Activated T-cell treated with anti-CD3 and anti-CD28 coated beads, Interleukin-2, amount 50 U/mL, for 72 hours (primary cell): Measurements from ENCODE around the gene THRB. TPM values are rescaled to one million over a fixed set of nuclear protein-coding genes. Genes with fewer than 3 reads are reported as not detected.
"Not testable (repeated sequence)": the region's sequence is repeated elsewhere in the genome, so short reads cannot be mapped to it uniquely, and the experiment has no call there.

Source experiments
- ATAC-seq, 2 donors: fragments of 150-1000 bp; cut with Tn5 transposase; replicated peaks in 1 of 2; 2 replicates each; pipeline ENCODE4 v1.10.0; 2021; ENCODE audit warnings: moderate library complexity in 2 of 2, mild to moderate bottlenecking in 1 of 2
- DNase-seq, 2 donors: peaks; one replicate each; pipeline ENCODE4 v3.0.0; 2021 to 2022; ENCODE audit warnings: mixed read lengths in 1 of 2
- H3K27ac Mint-ChIP-seq: one replicate; pipeline ENCODE4 v1.8.0; 2022; ENCODE audit warnings: mild to moderate bottlenecking, moderate library complexity, mixed read lengths
- H3K27me3 Mint-ChIP-seq: one replicate; pipeline ENCODE4 v1.8.0; 2022; ENCODE audit warnings: low read depth, mixed read lengths
- H3K36me3 Mint-ChIP-seq, 2 donors: one replicate each; pipeline ENCODE4 v1.8.0; 2022; ENCODE audit warnings: mixed read lengths in 2 of 2, mild to moderate bottlenecking in 1 of 2; ENCODE audit not compliant: insufficient read depth in 2 of 2
- H3K4me1 Mint-ChIP-seq: one replicate; pipeline ENCODE4 v1.8.0; 2022; ENCODE audit warnings: low read depth, mixed read lengths
- H3K4me3 Mint-ChIP-seq, 2 donors: one replicate each; pipeline ENCODE4 v1.8.0; 2022; ENCODE audit warnings: mild to moderate bottlenecking in 2 of 2, mixed read lengths in 2 of 2, moderate library complexity in 2 of 2
- H3K9me3 Mint-ChIP-seq, 2 donors: one replicate each; pipeline ENCODE4 v1.8.0; 2022; ENCODE audit warnings: mixed read lengths in 2 of 2
- total RNA-seq, 2 donors: library from RNA; stranded (reverse); gene quantifications; one replicate each; pipeline ENCODE4 v1.2.3, GENCODE V29; 2022

THRB gene
- total RNA-seq, 2 donors from 2014 or later = not detected

DNA sequence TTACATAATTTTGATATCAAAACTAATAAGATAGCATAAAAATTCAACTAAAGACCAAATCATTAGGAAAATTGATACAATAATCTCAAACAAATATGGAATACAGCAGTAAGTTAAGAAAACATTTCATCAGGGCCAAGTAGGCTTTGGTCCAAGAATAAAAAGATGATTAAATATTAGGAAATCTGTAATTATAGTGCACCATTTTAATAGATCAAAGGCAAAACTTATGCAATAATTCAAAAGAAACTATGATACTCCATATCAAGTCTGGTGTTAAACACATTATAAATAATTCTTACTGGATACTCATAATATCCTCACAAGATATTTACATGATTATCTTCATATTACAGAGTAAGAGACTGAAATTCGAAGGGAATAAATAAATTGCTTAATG, 51.2 kb downstream of the THRB start:
- ATAC-seq = no peak
- Mint-ChIP-seq H3K27me3 (no peaks in the 10 kb centered on the region), H3K27ac (no peak overlapping the region), H3K36me3 (no peaks in the 10 kb centered on the region), H3K4me1 (no peaks in the 10 kb centered on the region), H3K4me3 (no peak overlapping the region), H3K9me3 (peaks cover 0 to 1% of the 10 kb centered on the region in 2 donors)
- no peak for DNase-seq

- no peak for DNase-seq
- H3K4me3 Mint-ChIP-seq = no peak overlapping the region
- ATAC-seq = no peak
- no peak overlapping the region for H3K27ac Mint-ChIP-seq
- H3K4me1 Mint-ChIP-seq = no peaks in the 10 kb centered on the region
- no peaks in the 10 kb centered on the region for H3K36me3 Mint-ChIP-seq
- H3K27me3 Mint-ChIP-seq = no peaks in the 10 kb centered on the region
- peaks cover 0 to 1% of the 10 kb centered on the region in 2 donors for H3K9me3 Mint-ChIP-seq
Observed at GRCh38 chr3:24440760-24441464, 53.7 kb downstream of the THRB start.

GRCh38 chr3:24439021-24439420, 55.6 kb downstream of the THRB start:
- H3K9me3 Mint-ChIP-seq = peaks cover 0 to 6% of the 10 kb centered on the region in 2 donors

GRCh38 chr3:24437326-24437725, 57.3 kb downstream of the THRB start:
- Mint-ChIP-seq H3K4me3 (no peak overlapping the region), H3K27me3 (peaks cover 8% of the 10 kb centered on the region), H3K27ac (no peak overlapping the region), H3K4me1 (no peaks in the 10 kb centered on the region), H3K9me3 (peaks cover 0 to 6% of the 10 kb centered on the region in 2 donors), H3K36me3 (no peaks in the 10 kb centered on the region)
- ATAC-seq (no peak), DNase-seq (no peak)

More at GRCh38 chr3:24439021-24439420, 55.6 kb downstream of the THRB start:
- Mint-ChIP-seq H3K4me1 (no peaks in the 10 kb centered on the region), H3K27ac (no peak overlapping the region), H3K4me3 (no peak overlapping the region), H3K27me3 (peaks cover 8% of the 10 kb centered on the region), H3K36me3 (no peaks in the 10 kb centered on the region)
- no peak for DNase-seq
- no peak for ATAC-seq

GRCh38 chr3:24435584-24435983, 59.1 kb downstream of the THRB start:
- ATAC-seq = no peak
- Mint-ChIP-seq H3K9me3 (peaks cover 0 to 6% of the 10 kb centered on the region in 2 donors), H3K27me3 (peaks cover 8% of the 10 kb centered on the region), H3K4me3 (no peak overlapping the region), H3K36me3 (no peaks in the 10 kb centered on the region), H3K4me1 (no peaks in the 10 kb centered on the region), H3K27ac (no peak overlapping the region)
- no peak for DNase-seq

DNA sequence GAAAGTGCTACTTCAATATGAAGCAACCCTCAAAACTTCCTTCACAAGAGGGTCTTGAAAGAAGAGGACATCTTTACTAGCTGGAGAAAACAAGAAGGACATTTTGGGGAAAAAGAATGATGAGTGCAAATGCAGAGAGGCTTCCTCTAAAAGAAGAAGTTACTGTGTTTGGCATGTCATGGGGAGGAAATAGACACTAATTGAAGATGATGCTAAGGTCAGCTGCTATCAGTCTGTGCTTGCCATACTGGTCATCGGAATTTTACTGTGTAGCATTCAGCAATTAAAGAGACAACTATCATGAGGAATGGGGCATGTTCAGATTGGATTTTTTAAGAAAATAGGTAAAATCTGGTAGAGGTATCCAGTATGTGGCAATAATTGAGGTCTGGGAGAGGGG, 60.0 kb downstream of the THRB start:
- H3K27ac Mint-ChIP-seq = no peak overlapping the region
- no peak overlapping the region for H3K4me3 Mint-ChIP-seq
- no peaks in the 10 kb centered on the region for H3K4me1 Mint-ChIP-seq
- DNase-seq = no peak
- peaks cover 0 to 6% of the 10 kb centered on the region in 2 donors for H3K9me3 Mint-ChIP-seq
- H3K27me3 Mint-ChIP-seq = peaks cover 8% of the 10 kb centered on the region
- no peak for ATAC-seq
- no peaks in the 10 kb centered on the region for H3K36me3 Mint-ChIP-seq

- DNase-seq (no peak), ATAC-seq (no peak)
- peaks cover 0 to 6% of the 10 kb centered on the region in 2 donors for H3K9me3 Mint-ChIP-seq
- H3K4me3 Mint-ChIP-seq = no peak overlapping the region
- peaks cover 8% of the 10 kb centered on the region for H3K27me3 Mint-ChIP-seq
- H3K4me1 Mint-ChIP-seq = no peaks in the 10 kb centered on the region
- H3K27ac Mint-ChIP-seq = no peak overlapping the region
- H3K36me3 Mint-ChIP-seq = no peaks in the 10 kb centered on the region
Observed at GRCh38 chr3:24433838-24434591, 60.6 kb downstream of the THRB start.

DNA sequence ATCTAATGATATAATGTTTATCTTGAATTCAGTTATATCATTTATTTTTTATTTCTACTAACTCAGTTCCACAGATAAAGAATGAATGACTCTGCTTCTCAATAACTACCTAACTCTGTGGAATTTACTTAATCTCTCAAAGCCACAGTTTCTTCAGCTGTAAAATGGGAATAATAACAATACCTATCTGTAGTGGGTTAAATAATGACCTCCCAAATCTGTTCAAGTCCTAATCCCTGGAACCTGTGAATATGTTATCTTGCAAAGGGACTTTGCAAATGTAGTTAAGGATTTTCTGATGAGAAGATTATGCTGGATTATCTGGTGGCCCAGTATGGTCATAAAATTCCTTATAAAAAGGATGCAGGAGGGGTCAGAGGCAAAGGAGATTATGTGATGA, 61.7 kb downstream of the THRB start:
- H3K4me1 Mint-ChIP-seq = no peaks in the 10 kb centered on the region
- H3K27me3 Mint-ChIP-seq = peaks cover 8% of the 10 kb centered on the region
- no peak overlapping the region for H3K27ac Mint-ChIP-seq
- ATAC-seq = no peak
- H3K4me3 Mint-ChIP-seq = no peak overlapping the region
- peaks cover 0 to 5% of the 10 kb centered on the region in 2 donors for H3K9me3 Mint-ChIP-seq
- H3K36me3 Mint-ChIP-seq = no peaks in the 10 kb centered on the region
- DNase-seq = no peak

DNA sequence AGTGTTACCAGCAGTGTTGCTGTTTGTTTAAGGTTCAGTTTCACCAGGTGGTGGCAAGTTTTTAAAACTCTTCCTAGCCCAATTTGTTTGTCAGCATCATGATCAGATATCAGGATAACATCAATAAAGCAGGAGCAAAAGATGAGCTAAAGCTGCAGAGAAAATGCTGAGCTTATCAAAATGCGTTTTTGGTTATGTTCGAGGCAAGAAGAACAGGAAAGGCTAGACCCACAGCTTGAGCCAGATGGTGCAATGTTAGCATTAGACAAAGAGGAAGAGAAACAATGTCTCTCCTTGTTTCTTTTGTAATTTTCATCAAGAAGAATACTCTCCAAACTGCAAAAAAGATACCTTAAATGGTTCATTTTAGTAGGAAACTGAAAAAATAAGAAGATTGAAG, 66.2 kb downstream of the THRB start:
- Mint-ChIP-seq H3K9me3 (no peaks in the 10 kb centered on the region), H3K27ac (no peak overlapping the region), H3K4me1 (no peaks in the 10 kb centered on the region), H3K27me3 (no peaks in the 10 kb centered on the region), H3K36me3 (no peaks in the 10 kb centered on the region), H3K4me3 (no peak overlapping the region)
- ATAC-seq = no peak
- no peak for DNase-seq

DNA sequence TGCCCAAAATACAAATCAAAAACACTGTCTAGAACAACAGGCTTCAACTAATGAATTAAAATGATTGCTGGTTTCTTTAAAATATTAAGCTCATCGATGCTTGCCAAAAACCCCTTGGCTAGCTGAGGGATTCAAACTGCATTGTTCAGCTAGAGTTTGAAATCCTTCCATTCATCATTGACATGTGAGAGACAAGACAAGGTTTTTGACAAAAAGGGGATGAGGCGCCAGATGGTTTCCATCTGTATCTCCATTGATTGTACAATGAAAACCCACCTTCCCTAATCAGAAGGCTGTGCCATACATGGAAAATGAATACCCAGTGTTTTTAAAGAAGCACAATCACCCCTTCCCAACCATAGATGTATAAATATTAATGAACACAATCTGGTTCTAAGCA, 67.8 kb downstream of the THRB start:
- no peaks in the 10 kb centered on the region for H3K27me3 Mint-ChIP-seq
- H3K9me3 Mint-ChIP-seq = no peaks in the 10 kb centered on the region
- H3K27ac Mint-ChIP-seq = no peak overlapping the region
- no peak overlapping the region for H3K4me3 Mint-ChIP-seq
- H3K4me1 Mint-ChIP-seq = no peaks in the 10 kb centered on the region
- no peak for ATAC-seq
- H3K36me3 Mint-ChIP-seq = no peaks in the 10 kb centered on the region
- DNase-seq = no peak

- not testable (repeated sequence) for H3K9me3 Mint-ChIP-seq, H3K4me1 Mint-ChIP-seq, H3K27me3 Mint-ChIP-seq, DNase-seq, ATAC-seq, H3K27ac Mint-ChIP-seq, H3K4me3 Mint-ChIP-seq, H3K36me3 Mint-ChIP-seq
Observed at GRCh38 chr3:24420829-24421228, 73.8 kb downstream of the THRB start.

GRCh38 chr3:24420224-24420623, 74.4 kb downstream of the THRB start:
- no peak for DNase-seq
- no peaks in the 10 kb centered on the region for H3K4me1 Mint-ChIP-seq
- no peak overlapping the region for H3K4me3 Mint-ChIP-seq
- H3K27ac Mint-ChIP-seq = no peak overlapping the region
- ATAC-seq = no peak
- no peaks in the 10 kb centered on the region for H3K27me3 Mint-ChIP-seq
- no peaks in the 10 kb centered on the region for H3K36me3 Mint-ChIP-seq
- H3K9me3 Mint-ChIP-seq = no peaks in the 10 kb centered on the region

DNA sequence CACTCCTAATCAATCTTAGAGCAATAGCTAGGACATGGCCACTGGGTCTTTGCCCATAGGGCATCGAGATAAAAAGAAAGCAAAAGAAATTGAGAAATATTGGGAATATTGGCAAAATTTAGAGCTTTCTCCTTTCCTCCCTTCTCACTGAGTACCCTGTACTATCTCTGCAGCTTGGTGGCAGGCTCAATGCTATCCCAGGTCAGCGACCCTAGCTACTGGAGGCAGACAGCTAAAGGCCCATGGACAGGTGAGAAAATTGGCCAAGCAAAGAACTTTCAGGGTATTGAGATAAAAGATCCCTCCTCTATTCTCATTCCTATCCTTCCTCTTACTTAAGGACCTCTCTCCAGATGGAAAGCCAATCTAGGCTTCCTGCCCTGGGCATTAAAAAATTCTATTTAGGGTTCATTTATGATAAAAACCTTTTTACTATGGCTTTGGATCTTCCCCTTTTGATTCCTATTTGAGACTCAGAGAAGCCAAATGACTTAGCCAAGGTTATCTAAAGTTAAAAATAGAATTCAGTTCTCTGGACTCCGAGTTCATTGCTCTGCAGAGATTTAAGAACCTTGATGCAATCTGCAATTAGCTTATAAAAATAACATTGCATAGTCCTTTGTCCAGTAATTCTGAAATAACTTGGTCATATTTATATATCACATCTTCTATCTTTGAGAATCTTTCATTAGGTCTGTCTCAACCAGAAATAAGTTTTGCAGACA, 75.4 kb downstream of the THRB start:
- Mint-ChIP-seq H3K36me3 (no peaks in the 10 kb centered on the region), H3K9me3 (no peaks in the 10 kb centered on the region), H3K4me1 (no peaks in the 10 kb centered on the region), H3K27ac (no peak overlapping the region), H3K27me3 (no peaks in the 10 kb centered on the region), H3K4me3 (no peak overlapping the region)
- DNase-seq (no peak), ATAC-seq (no peak)
